Tibial artery (tissue), 4 donors: Measurements from ENCODE around the gene KRTAP4-3.
"Not testable (repeated sequence)": the region's sequence is repeated elsewhere in the genome, so short reads cannot be mapped to it uniquely, and the experiment has no call there.

ENCODE experiments used
- DNase-seq, 2 donors: peaks; one replicate each; pipeline ENCODE4 v3.0.0-alpha.2; 2019
- H3K27ac ChIP-seq, 2 donors: fragments of 200-600 bp; sonication (generic) in 1 of 2; 1 replicate in 1 of 2; 2 replicates in 1 of 2; pipeline ENCODE4 v1.5.1; 2018 to 2019; ENCODE audit warnings: mild to moderate bottlenecking in 1 of 2
- H3K27me3 ChIP-seq, 2 donors: fragments of 200-600 bp; sonication (generic) in 1 of 2; one replicate each; pipeline versions ENCODE4 v1.5.1 to v1.6.0; 2016 to 2019
- H3K36me3 ChIP-seq, 3 donors: fragments of 200-600 bp; sonication (generic) in 2 of 3; one replicate each; pipeline ENCODE4 v1.5.1; 2016 to 2019; ENCODE audit warnings: mild to moderate bottlenecking in 2 of 3
- H3K4me1 ChIP-seq, 4 donors: fragments of 200-600 bp; sonication (generic) in 2 of 4; 1 replicate in 3 of 4; 2 replicates in 1 of 4; pipeline ENCODE4 v1.5.1; 2016 to 2019
- H3K4me3 ChIP-seq, 2 donors: fragments of 200-600 bp; sonication (generic) in 1 of 2; 1 replicate in 1 of 2; 2 replicates in 1 of 2; pipeline ENCODE4 v1.5.1; 2018 to 2019; ENCODE audit warnings: mild to moderate bottlenecking in 2 of 2
- H3K9me3 ChIP-seq, 3 donors: fragments of 200-600 bp; sonication (generic) in 1 of 3; one replicate each; pipeline ENCODE4 v1.5.1; 2016 to 2019
- CTCF ChIP-seq, 2 experiments: fragments of 200-600 bp in 1 of 2; fragments of 450-650 bp in 1 of 2; IDR thresholded peaks; one replicate each; pipeline ENCODE4 v1.5.1; 2017 to 2019; ENCODE audit warnings: antibody characterized with exemption in 2 of 2, mild to moderate bottlenecking in 1 of 2, moderate library complexity in 1 of 2
- intact Hi-C: fragments of 100-400 bp; cut with DNase I; formaldehyde crosslinking; loops from one replicate; pipeline ENCODE4 v1.15.0; 2023; ENCODE audit warnings: low total_unique reads

The KRTAP4-3 gene

GRCh38 chr17:41150026-41150425 lies 18.0 kb downstream of the KRTAP4-3 start:
- TF ChIP-seq CTCF (IDR thresholded peaks at IDR 0.05) = no peak
- no peaks in the 10 kb centered on the region for H3K4me1 ChIP-seq
- no peak for DNase-seq
- H3K36me3 ChIP-seq = no peaks in the 10 kb centered on the region
- intact Hi-C loops = no loop called here
- H3K27me3 ChIP-seq = peaks cover 0 to 4% of the 10 kb centered on the region in 2 donors
- H3K9me3 ChIP-seq = no peaks in the 10 kb centered on the region
- H3K4me3 ChIP-seq = no peak overlapping the region
- no peak overlapping the region for H3K27ac ChIP-seq

GRCh38 chr17:41149652-41149985 lies 18.4 kb downstream of the KRTAP4-3 start, which contains the start of gene KRTAP4-5:
Gene KRTAP4-5 (minus strand): TSS chr17:41149825. CDS start chr17:41149767, 58 bp downstream.
- Histone ChIP-seq H3K9me3 (no peaks in the 10 kb centered on the region), H3K27ac (no peak within 1 kb of the TSS), H3K4me3 (no peak within 1 kb of the TSS), H3K36me3 (no peaks in the 10 kb centered on the region), H3K27me3 (peaks cover 0 to 4% of the 10 kb centered on the region in 2 donors), H3K4me1 (no peaks in the 10 kb centered on the region)
- no peak for TF ChIP-seq CTCF (IDR thresholded peaks at IDR 0.05)
- intact Hi-C loops = no loop called here
- no peak for DNase-seq

- H3K9me3 ChIP-seq, H3K4me3 ChIP-seq, intact Hi-C loops, H3K36me3 ChIP-seq, DNase-seq, H3K4me1 ChIP-seq, H3K27me3 ChIP-seq, H3K27ac ChIP-seq: not testable (repeated sequence)
Measured at GRCh38 chr17:41148971-41149651, 18.9 kb downstream of the KRTAP4-3 start.

- H3K27ac ChIP-seq = no peak overlapping the region
- intact Hi-C loops = no loop called here
- no peaks in the 10 kb centered on the region for H3K36me3 ChIP-seq
- DNase-seq = no peak
- H3K9me3 ChIP-seq = peaks cover 0 to 10% (median 0%) of the 10 kb centered on the region in 3 donors
- H3K4me1 ChIP-seq = no peaks in the 10 kb centered on the region
- no peak for TF ChIP-seq CTCF (IDR thresholded peaks at IDR 0.05)
- no peak overlapping the region for H3K4me3 ChIP-seq
- no peaks in the 10 kb centered on the region for H3K27me3 ChIP-seq
Measured at GRCh38 chr17:41147531-41148204, 20.4 kb downstream of the KRTAP4-3 start.

GRCh38 chr17:41145261-41145660 lies 22.8 kb downstream of the KRTAP4-3 start:
- no peak for TF ChIP-seq CTCF (IDR thresholded peaks at IDR 0.05)
- H3K27ac ChIP-seq = no peak overlapping the region
- H3K36me3 ChIP-seq = no peaks in the 10 kb centered on the region
- H3K4me1 ChIP-seq = no peaks in the 10 kb centered on the region
- H3K9me3 ChIP-seq = peaks cover 0 to 19% (median 5%) of the 10 kb centered on the region in 3 donors
- no peak overlapping the region for H3K4me3 ChIP-seq
- DNase-seq = no peak
- intact Hi-C loops = no loop called here
- no peaks in the 10 kb centered on the region for H3K27me3 ChIP-seq

- intact Hi-C loops = no loop called here
- Histone ChIP-seq H3K27me3 (no peaks in the 10 kb centered on the region), H3K27ac (no peak overlapping the region), H3K4me1 (no peaks in the 10 kb centered on the region), H3K9me3 (peaks cover 0 to 23% (median 9%) of the 10 kb centered on the region in 3 donors), H3K4me3 (no peak overlapping the region), H3K36me3 (no peaks in the 10 kb centered on the region)
- no peak for TF ChIP-seq CTCF (IDR thresholded peaks at IDR 0.05)
- DNase-seq = no peak
Measured at GRCh38 chr17:41144846-41145245, 23.2 kb downstream of the KRTAP4-3 start.
